ENCODE results near the gene STOX1.
"Not testable (repeated sequence)": the region's sequence is repeated elsewhere in the genome, so short reads cannot be mapped to it uniquely, and the experiment has no call there.

Gene STOX1

GRCh38 chr10:68826764-68827591, at the start of gene STOX1:
STOX1 (plus strand) TSS chr10:68827531; CDS start chr10:68827624, 93 bp downstream.
- DNase-seq: no peak

GRCh38 chr10:68781613-68782574, 45.4 kb upstream of the STOX1 start:
- DNase-seq: no peak

GRCh38 chr10:68784476-68784875, 42.9 kb upstream of the STOX1 start:
- DNase-seq: no peak

GRCh38 chr10:68787813-68788212, 39.5 kb upstream of the STOX1 start:
- DNase-seq: no peak

- DNase-seq: no peak
These were observed 36.9 kb upstream of the STOX1 start for GRCh38 chr10:68790476-68790875.

GRCh38 chr10:68792115-68792514, 35.2 kb upstream of the STOX1 start:
- no peak for DNase-seq

- no peak for DNase-seq
These were observed 31.3 kb upstream of the STOX1 start for GRCh38 chr10:68795886-68796532.

- DNase-seq: no peak
These were observed 30.7 kb upstream of the STOX1 start for GRCh38 chr10:68796605-68797004.

- DNase-seq: no peak
These were observed 27.1 kb upstream of the STOX1 start for GRCh38 chr10:68800211-68800610.

- DNase-seq: no peak
These were observed 22.6 kb upstream of the STOX1 start for GRCh38 chr10:68804692-68805091.

- DNase-seq: not testable (repeated sequence)
These were observed 16.5 kb upstream of the STOX1 start for GRCh38 chr10:68810830-68811229.

- DNase-seq: no peak
These were observed 15.9 kb upstream of the STOX1 start for GRCh38 chr10:68811314-68812009.

GRCh38 chr10:68812420-68812819, 14.9 kb upstream of the STOX1 start:
- DNase-seq: no peak

GRCh38 chr10:68813559-68813958, 13.8 kb upstream of the STOX1 start:
- DNase-seq: no peak

- DNase-seq: no peak
These were observed 10.4 kb upstream of the STOX1 start for GRCh38 chr10:68816796-68817412.

GRCh38 chr10:68820359-68820758, 7.0 kb upstream of the STOX1 start:
- DNase-seq: not testable (repeated sequence)

GRCh38 chr10:68822626-68823025, 4.7 kb upstream of the STOX1 start:
- DNase-seq: not testable (repeated sequence)

GRCh38 chr10:68827592-68827959, 245 bp downstream of the STOX1 start:
- not testable (repeated sequence) for DNase-seq

- DNase-seq: not testable (repeated sequence)
These were observed 811 bp downstream of the STOX1 start for GRCh38 chr10:68828083-68828601.

GRCh38 chr10:68828833-68829232, 1.5 kb downstream of the STOX1 start:
- DNase-seq: no peak

GRCh38 chr10:68829521-68829920, 2.2 kb downstream of the STOX1 start:
- DNase-seq: no peak

- no peak for DNase-seq
These were observed 2.6 kb downstream of the STOX1 start for GRCh38 chr10:68829952-68830351.

Measured in NCI-H526 treated with DMSO at 0.1 percent for 48 hours (cell line).